DMS153 treated with DMSO at 0.1 percent for 48 hours (cell line): ENCODE measurements around the gene TMEM131L.

ENCODE experiments used
- DNase-seq: peaks from one replicate; lab custom pipeline; 2025; ENCODE audit not compliant: unreplicated experiment; lab: John Stamatoyannopoulos, UW

Gene TMEM131L

DNA sequence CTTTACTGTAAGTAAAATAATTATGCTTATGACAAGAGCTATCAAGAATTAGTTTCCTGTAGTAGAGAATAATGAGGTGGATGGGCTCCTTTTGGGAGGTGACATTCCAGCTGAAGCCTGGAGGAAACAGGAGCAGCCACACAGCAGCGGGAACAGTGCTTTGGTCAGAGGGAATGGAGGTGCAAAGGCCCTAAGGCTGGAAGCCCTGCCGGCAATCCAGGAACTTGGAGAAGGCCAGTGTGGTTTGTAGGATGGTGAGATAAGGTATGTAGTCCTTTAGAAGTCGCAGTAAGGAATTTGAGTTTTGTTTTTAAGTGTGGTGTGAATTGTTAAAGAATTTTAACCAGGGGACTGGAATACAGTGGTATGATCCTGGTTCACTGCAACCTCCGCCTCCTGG lies 8.1 kb downstream of the TMEM131L start:
- DNase-seq, result no peak

DNA sequence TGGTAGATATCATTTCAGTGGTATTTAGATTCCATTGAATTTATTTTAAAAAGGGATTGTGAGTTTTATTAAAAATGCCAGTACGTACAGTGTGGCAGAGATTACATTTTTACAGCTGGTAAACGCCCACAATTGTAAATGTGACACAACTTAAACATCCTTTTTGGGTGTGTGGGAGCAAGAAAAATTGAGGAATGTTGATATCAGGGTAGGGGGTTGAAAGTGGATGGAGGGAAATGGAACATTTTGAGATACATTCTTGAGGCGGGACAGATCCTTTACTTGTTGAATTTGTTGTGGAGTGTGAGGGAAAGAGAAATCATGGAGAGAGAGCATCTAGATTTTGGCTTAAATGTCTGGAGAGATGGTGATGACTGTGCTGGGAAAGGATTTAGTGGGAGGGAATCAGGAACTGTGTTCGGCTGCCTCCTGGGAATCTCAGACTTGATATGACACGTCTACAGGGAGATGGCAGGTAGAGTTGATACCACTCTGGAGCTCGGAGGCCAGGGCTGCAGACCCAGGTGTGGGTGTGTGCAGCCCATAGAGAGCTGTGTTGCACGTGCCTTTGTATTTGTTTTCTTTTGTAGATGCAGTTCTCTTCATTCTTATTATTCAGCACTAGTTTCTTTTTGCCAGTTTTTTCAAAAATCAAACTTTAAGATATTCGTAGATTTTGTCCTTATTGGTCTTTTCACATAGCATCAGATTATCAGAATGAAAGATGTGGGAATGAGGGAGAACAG lies 10.8 kb downstream of the TMEM131L start:
- DNase-seq, result no peak

DNA sequence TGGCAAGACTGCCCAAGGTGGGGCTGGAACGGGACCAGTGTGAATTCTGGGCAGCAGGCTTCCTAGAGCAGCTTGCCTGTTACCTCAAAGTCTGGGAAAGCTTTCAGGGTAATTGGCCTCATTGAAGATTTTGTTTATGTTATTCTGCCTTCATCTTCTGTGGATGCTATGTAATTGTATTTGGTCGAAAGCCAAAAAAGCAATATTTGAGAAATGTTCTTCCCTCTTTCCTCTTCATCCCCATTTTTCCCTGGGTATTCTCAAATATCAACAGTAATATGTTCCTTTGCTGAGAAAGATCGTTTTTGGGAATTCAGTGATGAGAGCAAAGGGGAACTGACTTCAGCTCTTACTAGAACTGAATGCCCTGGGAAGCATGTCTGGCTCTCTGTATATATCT lies 12.9 kb downstream of the TMEM131L start:
- DNase-seq, result no peak

DNA sequence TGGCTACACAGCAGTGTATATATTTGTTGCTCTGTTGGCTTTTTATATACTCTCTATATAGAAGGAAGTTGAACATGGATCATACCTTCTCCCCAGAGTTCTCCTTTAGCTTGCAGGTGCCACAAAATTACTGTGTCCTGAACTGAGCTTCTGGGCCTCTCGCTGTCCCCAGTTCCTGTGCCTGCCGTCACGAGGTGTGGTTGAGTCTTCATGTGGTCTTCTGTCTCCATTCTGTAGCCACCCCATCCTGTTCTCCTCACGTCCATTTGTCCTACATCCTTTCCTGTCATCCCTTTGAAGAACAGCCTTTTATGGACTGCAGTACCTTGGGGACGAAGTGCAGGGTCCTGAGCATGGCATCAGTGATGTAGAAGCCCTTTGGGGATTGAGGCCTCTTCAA lies 14.5 kb downstream of the TMEM131L start:
- no peak for DNase-seq

DNA sequence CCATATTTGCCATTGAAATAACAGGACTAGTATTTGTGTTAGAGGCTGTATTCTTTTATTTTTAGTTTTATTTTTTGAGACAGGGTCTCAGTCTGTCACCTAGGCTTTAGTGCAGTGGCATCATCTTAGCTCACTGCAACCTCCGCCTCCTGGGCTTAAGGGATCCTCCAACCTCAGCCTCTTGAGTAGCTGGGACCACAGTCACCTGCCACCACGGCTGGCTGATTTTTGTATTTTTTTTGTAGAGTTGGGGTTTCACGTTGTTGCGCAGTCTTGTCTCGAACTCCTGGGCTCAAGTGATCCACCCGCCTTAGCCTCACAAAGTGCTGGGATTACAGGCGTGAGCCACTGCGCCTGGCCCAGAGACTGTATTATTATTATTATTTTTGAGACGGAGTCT lies 15.3 kb downstream of the TMEM131L start:
- no peak for DNase-seq

DNA sequence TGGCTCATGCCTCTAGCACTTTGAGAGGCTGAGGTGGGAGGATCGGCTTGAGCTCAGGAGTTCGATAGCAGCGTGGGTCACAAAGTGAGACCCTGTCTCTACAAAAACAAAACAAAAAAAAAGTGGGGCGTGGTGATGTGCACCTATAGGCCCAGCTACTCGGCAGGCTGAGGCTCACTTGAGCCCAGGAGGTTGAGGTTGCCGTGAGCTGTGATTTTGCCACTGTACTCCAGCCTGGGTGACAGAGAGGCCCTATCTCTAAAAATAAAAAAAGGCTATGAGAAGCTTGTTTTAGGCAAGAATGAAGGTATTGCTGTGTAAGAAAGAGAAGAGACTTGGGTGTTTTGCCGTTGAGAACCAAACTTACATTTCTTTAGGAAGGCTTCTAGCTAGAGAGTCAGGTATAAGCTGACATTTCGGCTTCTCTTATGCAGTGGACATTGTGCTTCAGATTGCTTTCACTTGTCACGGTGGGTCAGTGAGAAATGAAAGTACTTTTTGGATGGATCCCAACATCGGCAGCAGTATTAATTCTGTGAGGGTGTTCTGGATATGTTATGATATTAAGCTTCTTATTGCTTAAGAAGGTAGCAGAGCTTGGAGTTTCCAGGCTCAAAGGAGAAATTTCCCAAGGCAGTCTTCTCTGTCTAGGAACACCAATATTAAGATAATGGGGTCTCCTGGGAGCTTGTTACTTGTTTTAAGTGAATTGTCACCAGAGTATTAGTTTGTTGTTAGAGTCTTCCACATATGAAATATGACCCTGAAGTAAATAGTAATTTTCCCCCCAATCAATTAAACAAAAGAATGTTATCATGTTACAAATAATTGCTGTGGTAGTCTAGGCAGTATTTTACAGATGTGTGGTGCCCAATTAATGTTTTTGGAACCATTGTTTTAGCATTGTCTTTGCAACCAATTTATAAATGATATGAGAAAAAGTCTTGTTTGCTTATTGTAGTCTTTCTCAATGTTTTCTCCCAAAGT lies 17.6 kb downstream of the TMEM131L start:
- DNase-seq, result no peak

DNA sequence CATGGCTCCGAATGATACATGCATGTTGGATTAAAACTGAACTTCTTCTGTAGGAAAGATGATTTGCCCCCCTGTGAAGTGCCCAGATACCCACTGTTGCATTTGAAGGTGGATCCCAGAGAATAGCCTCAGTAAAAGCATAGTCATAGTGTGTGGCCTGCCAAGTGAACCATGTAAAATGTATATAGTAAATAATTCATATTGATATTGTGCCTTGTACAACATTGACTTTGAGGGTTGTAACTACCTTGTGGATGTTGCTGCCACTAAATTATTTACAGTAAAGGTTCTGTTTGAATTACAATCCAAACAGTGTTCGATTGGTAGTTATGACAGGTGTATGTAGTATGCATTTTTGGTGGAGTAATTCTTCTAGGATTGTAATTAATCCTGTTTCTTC lies 19.2 kb downstream of the TMEM131L start:
- no peak for DNase-seq

DNA sequence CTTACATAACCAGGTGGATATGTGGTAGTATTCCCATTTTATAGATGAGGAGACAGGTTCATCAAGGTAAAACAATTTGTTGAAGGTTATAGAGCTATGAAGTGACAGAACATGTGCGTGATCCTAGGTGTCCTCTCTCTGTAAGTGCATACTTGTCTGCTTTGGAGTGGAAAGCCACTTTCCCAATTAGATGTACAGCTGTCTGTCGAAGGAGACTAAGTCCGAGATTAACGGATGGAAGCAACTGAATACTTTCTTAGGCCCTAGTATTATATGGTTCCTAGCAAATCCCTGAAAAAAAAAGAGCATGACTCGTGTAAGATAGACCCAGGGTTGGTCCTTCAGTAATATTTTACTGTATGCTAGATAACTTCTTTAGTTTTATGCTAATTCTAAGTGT lies 19.7 kb downstream of the TMEM131L start:
- no peak for DNase-seq

DNA sequence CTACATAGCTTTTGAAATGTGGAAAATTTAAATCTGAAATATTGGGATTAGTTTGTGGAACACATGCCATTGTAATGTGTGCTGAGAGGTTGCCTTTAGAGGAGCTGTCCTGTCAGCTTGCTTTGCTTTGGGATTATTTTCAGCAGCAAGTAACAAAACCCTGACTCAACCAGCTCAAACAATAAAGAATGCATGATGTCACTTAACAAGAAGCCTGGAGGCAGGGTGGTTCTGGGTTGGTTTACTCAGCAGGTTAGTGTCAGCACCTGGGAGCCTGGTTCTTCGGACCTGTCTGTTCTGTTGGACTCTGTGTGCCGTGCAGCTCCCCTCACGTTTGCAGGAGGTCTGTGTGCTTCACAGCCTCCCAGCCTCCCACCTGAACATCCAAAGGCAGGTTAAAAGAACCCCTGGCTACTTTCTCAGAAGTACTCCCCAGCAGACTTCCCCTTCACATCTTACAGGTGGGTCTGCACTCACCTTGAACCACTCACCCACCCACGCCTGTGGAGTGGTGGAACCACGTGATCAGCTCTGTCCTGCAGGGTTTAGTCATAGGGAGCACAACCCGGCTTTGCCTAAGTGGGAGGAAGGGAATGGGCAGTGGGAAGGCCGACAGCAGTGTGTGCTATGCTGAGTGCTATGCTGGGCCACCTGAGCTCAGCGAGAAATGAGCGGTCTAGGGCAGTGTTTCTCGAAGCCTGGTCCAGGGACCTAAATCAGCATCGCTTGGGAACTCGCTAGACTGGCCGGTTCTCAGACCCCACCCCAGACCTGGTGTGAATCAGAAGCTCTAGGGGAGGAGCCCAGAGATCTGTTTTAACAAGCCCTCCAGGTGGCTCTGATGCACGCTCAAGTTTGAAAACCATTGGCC lies 20.4 kb downstream of the TMEM131L start:
- DNase-seq, result no peak

DNA sequence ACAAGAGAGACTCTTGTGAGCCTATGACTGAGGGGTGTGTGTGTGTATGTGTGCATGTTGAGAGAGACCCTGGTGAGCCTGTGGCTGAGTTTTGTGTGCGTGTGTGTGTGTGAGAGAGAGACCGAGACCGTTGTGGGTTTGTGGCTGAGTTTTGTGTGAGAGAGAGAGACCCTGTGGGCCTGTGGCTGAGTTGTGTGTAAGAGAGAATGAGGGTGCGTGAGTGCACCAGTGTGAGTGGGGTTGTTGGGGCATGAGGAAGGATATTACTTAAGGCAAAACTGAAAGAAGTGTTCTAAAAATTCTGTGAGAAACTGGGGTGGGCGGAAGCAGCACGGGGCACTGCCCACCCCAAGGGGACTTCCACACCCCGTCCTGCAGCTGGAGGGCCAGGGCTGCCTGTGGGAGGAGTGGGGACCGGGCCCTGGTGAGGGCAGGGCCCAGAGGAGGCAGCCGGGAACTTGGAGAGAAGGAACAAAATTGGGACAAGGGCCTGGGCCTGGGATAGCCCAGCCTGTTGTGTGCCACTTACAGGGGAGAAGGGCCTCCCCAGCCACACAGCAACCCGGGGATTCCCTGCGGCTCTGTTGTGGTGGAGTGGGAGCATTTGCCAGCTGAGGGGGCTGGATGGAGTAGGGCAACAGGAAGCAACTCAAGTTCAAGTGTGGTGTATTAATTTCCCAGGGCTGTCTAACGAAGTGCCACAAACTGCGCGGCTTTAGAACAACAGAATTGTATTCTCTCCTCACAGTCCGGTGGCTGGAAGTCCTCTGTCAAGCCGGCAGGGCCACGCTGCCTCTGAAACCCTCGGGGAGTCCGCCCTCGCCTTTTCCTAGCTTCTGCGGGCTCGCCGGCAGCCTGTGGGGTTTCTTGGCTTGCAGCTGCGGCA lies 22.1 kb downstream of the TMEM131L start:
- DNase-seq, result no peak

DNA sequence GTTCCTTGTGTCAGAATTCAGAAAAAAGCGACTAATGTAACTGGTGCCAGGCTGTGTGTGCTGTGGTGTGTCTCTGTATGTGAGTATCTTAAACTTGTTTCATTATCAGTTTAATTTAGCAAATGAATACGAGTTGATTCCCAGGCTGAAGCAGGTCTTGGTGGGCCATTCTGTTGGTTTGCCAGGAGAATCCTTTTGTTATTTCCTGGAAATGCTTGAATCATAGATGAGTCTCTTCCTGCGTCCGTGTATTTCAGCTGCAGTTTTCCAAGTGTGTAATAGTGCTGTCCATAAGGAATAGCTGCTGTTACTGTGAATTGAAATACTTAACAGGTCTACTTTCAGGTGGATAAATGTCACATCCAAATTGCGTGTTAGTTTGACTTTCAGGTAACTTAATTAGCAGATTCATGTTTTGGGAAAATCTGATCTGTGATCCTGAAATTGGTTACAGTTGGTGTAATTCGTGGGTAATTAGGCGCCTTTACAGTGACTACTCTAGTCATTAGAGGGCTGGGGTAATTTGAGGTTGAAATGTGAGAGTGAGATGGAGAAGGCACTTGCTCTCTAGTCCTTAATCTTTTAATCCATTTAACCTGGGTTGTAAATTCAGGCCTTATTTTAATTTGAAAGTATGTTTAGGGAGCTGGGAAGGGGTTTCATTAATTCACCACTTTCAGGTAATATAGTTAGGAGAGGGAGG lies 23.8 kb downstream of the TMEM131L start:
- DNase-seq, result no peak

DNA sequence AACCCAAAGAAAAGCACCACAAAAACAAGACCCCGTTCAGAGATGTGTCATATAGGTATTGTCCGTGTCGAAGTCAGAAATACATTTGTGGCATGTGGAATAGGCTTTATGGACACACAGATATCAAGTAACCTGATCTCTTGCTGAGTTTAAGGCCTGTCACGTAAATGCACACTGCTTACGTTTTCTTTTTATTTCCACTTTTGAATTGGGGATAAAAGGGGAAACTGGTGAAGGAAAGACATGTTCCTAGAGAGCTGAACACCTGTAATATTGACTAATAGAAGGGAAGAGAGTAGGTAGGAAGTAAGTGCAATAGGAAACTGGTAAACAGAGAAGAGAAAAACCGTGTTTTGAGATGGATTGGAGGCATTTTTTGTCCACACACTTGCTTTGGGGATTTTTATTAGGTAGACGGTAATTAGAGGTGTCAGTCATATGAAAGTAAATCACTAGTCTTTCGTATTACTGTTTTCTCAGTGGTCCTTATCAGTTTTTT lies 24.9 kb downstream of the TMEM131L start:
- DNase-seq, result no peak

DNA sequence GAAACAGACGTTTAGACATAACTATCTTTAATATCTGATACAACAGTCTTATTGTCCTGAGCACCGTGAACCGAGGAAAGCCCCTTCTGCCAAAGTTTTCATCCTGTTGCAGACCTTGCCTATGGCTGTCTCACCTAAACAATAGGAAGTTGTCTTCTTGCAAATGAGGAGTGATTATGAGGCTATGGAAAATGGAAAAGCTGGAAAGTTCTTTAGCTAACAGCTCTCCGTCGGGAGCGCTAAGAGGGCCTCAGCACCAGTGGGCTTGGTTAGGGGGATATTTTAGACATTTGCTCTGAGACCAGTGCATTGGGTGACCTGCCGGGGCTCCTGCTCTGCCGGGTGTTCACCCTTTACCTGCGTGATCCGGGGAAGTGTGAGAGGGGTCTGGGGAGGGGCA lies 28.4 kb downstream of the TMEM131L start:
- DNase-seq, result no peak

DNA sequence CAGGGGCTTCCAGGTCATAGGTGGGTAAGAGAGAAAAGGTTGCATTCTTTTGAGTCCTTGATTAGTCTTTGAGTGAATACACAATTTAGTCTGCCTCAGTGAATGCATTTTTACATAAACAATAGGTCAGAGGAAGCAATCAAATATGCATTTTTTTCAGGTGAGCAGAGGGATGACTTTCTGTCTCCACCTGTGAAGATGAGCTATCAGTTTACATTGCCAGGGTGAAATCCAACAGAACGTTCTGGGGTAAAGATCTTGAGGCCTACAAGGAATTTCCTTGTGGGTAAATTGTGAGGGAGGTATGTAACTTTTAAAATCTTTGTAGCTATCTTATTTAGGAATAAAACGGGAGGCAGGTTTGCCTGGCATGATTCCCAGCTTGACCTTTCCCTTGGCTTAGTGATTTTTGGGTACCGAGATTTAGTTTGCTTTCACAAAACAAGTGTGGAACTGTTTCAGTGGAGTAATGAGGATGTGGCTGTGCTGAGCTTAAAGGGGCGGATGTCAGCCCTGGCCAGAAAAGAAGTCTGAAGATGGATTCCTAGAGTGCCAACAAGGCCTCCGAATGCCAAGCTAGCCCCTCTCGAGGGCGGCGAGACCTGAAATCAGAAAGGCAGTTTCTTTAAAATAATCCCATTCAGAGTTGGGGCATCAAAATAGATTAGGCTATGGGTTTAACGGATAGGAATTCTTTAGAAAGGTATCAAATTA lies 29.5 kb downstream of the TMEM131L start:
- no peak for DNase-seq

DNA sequence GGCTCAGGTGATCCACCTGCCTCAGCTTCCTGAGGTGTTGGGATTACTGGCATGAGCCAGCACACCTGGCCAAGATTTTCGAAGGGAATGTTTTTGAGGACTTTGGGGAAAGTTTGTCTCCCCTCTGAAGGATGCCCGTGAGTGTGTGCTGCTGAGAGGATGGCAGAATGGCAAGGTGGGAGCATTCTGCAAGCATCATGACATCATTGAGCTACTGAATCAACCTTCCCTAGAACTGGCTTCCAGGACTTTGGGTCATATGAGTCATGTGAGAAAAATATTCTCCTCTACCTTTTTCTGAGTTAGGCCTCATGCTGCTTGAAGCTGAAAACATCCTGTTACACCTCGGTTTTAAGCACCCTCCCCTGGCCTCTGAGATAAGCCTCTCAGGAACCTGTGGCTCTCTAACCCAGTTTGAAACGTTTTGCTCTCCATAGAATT lies 31.0 kb downstream of the TMEM131L start:
- no peak for DNase-seq

DNA sequence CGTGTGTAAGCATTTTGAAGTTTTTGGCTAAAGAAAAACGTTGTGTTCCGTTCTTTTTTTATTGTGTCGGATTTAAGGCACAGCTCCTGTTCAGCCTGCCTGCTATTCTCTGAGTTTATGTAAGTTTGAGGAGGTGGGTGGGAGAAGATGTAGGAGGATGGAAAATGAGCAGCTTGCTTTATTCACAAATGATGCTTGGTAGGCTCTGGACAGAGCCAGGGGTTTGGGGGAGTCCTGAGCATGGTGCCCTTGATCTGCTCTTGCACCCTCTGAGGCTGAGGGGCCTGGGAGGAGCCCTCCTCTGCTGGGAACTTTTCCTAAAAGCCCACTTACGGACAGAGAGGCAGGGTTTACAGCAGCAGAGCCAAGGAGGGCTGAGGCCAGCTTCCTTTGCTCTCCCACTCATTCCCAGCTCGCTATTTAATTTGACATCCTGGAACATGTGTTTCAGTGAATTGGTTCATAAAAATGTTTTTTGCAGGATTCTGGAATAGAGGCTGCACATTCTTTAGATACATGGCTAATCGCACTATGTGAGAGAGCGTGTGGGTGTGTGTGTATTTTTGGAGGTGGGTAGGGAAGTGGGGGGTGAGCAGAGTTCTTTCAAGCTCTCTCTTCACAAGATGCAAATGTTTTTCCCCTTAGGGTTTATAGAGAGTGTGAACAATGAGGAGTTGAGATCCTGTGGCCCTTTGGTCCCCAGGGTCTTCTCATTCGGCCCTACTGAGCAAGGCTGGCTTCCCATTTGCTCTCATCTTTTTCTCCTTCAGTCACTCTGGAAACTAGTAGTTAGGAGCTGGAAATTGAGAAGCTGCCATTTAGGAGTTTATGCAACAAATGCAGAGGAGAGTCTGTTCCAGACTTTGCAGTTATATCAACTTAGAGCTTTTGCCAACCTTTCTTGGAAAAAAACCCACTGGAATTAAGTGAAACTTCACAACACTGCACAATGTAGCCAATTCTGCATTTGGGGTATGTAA lies 32.1 kb downstream of the TMEM131L start:
- DNase-seq, result no peak

DNA sequence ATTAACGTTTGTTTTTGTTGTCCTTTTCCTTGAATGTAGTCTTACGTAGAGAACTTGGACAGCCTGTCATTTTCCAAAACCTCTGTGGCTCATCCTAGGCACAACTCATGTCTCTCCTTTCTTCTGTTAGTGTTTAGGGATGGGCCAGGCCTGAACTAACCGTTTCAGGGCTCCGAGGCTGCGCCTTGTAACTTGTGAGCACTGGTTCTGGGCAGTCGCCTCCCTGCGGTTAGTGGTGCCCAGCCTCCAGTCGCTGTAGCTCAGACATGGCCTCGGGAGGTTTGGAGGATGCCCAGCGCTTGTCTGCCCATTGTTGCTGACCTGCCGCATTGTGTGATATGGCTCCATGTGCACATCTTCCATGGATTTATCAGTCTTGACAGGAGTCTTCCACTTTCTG lies 32.8 kb downstream of the TMEM131L start:
- DNase-seq, result no peak

DNA sequence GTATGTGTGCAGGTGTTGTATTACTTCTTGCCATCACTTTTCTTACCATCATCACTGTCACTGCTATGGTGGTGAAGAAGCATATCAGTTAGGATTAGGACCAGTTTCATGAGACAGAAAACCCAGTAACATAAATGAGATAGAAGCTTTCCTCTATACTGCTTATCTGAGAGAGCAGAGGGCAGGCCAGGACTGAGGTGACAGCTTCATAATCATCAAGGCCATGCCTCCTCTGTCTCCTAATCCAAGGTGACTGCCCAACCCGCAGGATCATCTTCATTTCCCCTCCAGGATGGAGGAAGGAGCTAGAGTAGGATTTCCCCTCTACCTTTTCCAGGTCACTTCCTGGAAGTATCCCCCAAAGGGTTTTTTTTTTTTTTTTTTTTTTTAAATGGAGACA lies 35.4 kb downstream of the TMEM131L start:
- no peak for DNase-seq
